Measurements from ENCODE around the gene INPP4B. TPM values are rescaled to one million over a fixed set of nuclear protein-coding genes. Genes with fewer than 3 reads are reported as not detected.

The INPP4B gene
- total RNA-seq, 1 experiment from 2014 or later: 53.7 TPM

DNA sequence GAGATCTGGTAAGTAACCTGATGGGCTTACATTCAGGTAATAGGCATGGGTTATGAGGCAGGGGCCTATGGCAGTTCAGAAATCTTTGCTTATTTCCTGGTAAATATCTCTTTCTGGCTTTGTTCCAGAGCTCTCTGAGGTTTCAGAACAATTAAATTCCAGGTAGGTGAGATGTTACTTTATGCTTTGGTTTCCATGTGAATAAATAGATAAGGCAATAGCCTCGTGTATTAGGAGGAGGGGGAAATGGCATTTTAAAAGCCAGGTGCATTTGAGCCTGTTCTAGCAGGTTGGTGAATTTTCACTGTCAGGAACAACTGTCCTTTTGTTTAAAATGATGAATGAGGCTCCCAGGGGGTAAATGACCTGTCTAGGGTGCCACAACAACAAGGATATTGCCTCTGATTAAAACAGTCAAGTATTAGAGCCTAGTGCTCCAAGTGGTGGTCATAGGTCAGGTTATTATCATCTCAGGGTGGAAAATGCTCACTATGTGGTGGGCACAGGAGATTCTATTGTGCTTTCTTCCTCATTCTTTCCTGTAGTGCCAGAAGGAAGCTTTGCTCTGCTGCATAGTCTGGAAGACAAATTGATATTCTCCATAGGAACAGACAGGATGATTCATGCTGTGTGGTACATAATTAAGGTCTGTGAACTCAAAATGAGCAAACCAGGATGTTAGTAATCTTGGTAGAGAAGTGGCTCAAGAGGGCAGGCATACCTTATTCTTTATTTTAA, 296.2 kb downstream of the INPP4B start:
- Histone ChIP-seq H3F3A (ENCODE audit: insufficient read depth, low read depth) (peaks cover 44% of the 10 kb centered on the region), H3K9me3 (ENCODE audit: insufficient read depth, low read depth) (peaks cover 3% of the 10 kb centered on the region; the same call in 1 of the 2 replicates), H3K4me3 (no peak overlapping the region), H3K4me2 (peak overlapping the region; percentile 74), H3K79me2 (ENCODE audit: low read depth) (0 out of 2 replicates have a peak, but pooled peaks cover 5% of the 10 kb centered on the region), H3K9me2 (ENCODE audit: insufficient read depth) (no peaks in the 10 kb centered on the region), H3K27me3 (ENCODE audit: insufficient read depth, low read depth) (no peaks in the 10 kb centered on the region), H4K20me1 (ENCODE audit: insufficient read depth) (no peaks in the 10 kb centered on the region), H3K27ac (peak overlapping the region; percentile 99), H3K4me1 (replicated peaks; ENCODE audit: insufficient read depth) (peaks cover 48% of the 10 kb centered on the region), H3K36me3 (ENCODE audit: low read depth) (no peaks in the 10 kb centered on the region; the same call in 1 of the 2 replicates), H2AFZ (0 out of 2 replicates have a peak overlapping the region, but pooled peaks have one; percentile 19)
- DNase-seq: peak; percentile 67 to 98
- POLR2A ChIA-PET (ENCODE audit: unreplicated experiment): interaction anchor here (0.6 to 1.4 kb wide), 5 partner anchors 11 to 375 kb away, joined by 3 to 31 read pairs (median 3); no protein-coding TSS in a partner anchor
- CTCF ChIA-PET: interaction anchor here (0.6 to 1.4 kb wide), 4 partner anchors 64 to 286 kb away, joined by 3 to 5 read pairs (median 4); no protein-coding TSS in a partner anchor
- intact Hi-C loops (cut with micrococcal nuclease; ENCODE audit: unreplicated experiment): loop anchor here (1.0 to 5.0 kb wide), 10 partner anchors 34 to 423 kb away; no protein-coding TSS in a partner anchor
- no TSS peak for BruUV-seq (replicated peaks)
- TF ChIP-seq EZH2 (IDR thresholded peaks at IDR 0.05; ENCODE audit: low read depth): no peak
- TF ChIP-seq, protein P1, sequence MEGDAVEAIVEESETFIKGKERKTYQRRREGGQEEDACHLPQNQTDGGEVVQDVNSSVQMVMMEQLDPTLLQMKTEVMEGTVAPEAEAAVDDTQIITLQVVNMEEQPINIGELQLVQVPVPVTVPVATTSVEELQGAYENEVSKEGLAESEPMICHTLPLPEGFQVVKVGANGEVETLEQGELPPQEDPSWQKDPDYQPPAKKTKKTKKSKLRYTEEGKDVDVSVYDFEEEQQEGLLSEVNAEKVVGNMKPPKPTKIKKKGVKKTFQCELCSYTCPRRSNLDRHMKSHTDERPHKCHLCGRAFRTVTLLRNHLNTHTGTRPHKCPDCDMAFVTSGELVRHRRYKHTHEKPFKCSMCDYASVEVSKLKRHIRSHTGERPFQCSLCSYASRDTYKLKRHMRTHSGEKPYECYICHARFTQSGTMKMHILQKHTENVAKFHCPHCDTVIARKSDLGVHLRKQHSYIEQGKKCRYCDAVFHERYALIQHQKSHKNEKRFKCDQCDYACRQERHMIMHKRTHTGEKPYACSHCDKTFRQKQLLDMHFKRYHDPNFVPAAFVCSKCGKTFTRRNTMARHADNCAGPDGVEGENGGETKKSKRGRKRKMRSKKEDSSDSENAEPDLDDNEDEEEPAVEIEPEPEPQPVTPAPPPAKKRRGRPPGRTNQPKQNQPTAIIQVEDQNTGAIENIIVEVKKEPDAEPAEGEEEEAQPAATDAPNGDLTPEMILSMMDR (conservative IDR thresholded peaks at IDR 0.05): no peak

DNA sequence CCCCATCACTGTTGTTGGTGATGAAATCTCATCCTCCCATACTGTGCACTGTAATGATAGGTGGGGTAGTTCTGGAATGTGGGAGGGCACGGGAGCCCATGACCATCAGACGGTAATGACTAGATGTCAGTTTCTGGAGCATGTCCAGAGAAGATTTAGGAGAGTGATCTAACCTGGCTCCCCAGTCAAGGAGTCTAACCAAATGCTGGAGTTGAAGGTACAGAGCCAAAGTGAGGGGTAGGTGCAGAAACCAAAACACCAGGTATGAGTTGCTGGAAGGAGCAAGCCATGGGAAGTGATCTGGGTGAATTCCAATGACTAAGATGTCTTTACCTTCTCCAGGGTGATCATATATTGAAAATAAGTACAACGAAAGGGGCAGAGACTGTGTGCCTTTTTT, 296.9 kb downstream of the INPP4B start:
- BruUV-seq (replicated peaks): TSS peak; percentile 90
- H3K9me3 ChIP-seq (ENCODE audit: insufficient read depth, low read depth): peaks cover 6% of the 10 kb centered on the region; the same call in 1 of the 2 replicates
- no peaks in the 10 kb centered on the region for H4K20me1 ChIP-seq (ENCODE audit: insufficient read depth)
- H2AFZ ChIP-seq: 0 out of 2 replicates have a peak overlapping the region, but pooled peaks have one; percentile 19
- DNase-seq: no peak
- H3K4me3 ChIP-seq: no peak overlapping the region
- peak overlapping the region; percentile 74 for H3K4me2 ChIP-seq
- no peaks in the 10 kb centered on the region for H3K9me2 ChIP-seq (ENCODE audit: insufficient read depth)
- H3K27me3 ChIP-seq (ENCODE audit: insufficient read depth, low read depth): no peaks in the 10 kb centered on the region
- H3K36me3 ChIP-seq (ENCODE audit: low read depth): no peaks in the 10 kb centered on the region; the same call in 1 of the 2 replicates
- H3K27ac ChIP-seq: peak overlapping the region; percentile 99
- H3K79me2 ChIP-seq (ENCODE audit: low read depth): 0 out of 2 replicates have a peak, but pooled peaks cover 5% of the 10 kb centered on the region
- H3K4me1 ChIP-seq (replicated peaks; ENCODE audit: insufficient read depth): peaks cover 48% of the 10 kb centered on the region
- peaks cover 44% of the 10 kb centered on the region for H3F3A ChIP-seq (ENCODE audit: insufficient read depth, low read depth)
- intact Hi-C loops (cut with micrococcal nuclease; ENCODE audit: unreplicated experiment): loop anchor here (1.0 kb wide), 2 partner anchors 33 to 196 kb away; no protein-coding TSS in a partner anchor
- POLR2A ChIA-PET (ENCODE audit: unreplicated experiment): interaction anchor here (0.6 to 1.4 kb wide), 2 partner anchors 12 to 75 kb away, joined by 3 to 31 read pairs; no protein-coding TSS in a partner anchor
- TF ChIP-seq, protein P1 (conservative IDR thresholded peaks at IDR 0.05): no peak
- no peak for TF ChIP-seq EZH2 (IDR thresholded peaks at IDR 0.05; ENCODE audit: low read depth)
- CTCF ChIA-PET: interaction anchor here (1.4 kb wide), 1 partner anchor 171 kb away, joined by 4 read pairs; no protein-coding TSS in a partner anchor

DNA sequence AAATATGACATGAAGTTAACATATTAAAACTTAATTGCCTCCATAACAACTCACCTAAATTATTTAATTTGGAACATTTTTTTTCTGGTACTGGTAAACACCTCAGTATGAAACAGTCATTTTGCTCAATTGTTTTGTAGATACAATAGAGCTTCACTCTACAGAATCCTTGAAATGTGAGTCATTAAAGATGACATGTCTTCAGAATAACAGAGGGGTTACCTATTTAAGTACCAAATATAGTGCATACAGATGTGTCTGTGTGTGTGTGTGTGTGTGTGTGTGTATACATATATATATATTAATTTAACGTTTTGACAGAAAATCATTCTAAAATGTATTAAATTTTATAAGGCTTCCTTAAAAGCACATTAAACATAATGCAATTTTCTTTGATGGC, 297.6 kb downstream of the INPP4B start:
- 0 out of 2 replicates have a peak, but pooled peaks cover 3% of the 10 kb centered on the region for H3K79me2 ChIP-seq (ENCODE audit: low read depth)
- no peaks in the 10 kb centered on the region; the same call in 1 of the 2 replicates for H3K36me3 ChIP-seq (ENCODE audit: low read depth)
- H3K4me1 ChIP-seq (replicated peaks; ENCODE audit: insufficient read depth): peaks cover 48% of the 10 kb centered on the region
- no peaks in the 10 kb centered on the region for H4K20me1 ChIP-seq (ENCODE audit: insufficient read depth)
- H3F3A ChIP-seq (ENCODE audit: insufficient read depth, low read depth): peaks cover 44% of the 10 kb centered on the region
- DNase-seq: no peak
- H3K27ac ChIP-seq: peak overlapping the region; percentile 99
- no peaks in the 10 kb centered on the region for H3K27me3 ChIP-seq (ENCODE audit: insufficient read depth, low read depth)
- no peak overlapping the region for H2AFZ ChIP-seq
- intact Hi-C loops (cut with micrococcal nuclease; ENCODE audit: unreplicated experiment): no loop called here
- H3K4me3 ChIP-seq: no peak overlapping the region
- H3K9me2 ChIP-seq (ENCODE audit: insufficient read depth): no peaks in the 10 kb centered on the region
- BruUV-seq (replicated peaks): no TSS peak
- CTCF ChIA-PET: no interaction called here
- no peak for TF ChIP-seq EZH2 (IDR thresholded peaks at IDR 0.05; ENCODE audit: low read depth)
- peaks cover 6% of the 10 kb centered on the region; the same call in 1 of the 2 replicates for H3K9me3 ChIP-seq (ENCODE audit: insufficient read depth, low read depth)
- peak overlapping the region; percentile 74 for H3K4me2 ChIP-seq
- POLR2A ChIA-PET (ENCODE audit: unreplicated experiment): interaction anchor here (0.8 kb wide), 1 partner anchor 68 kb away, joined by 3 read pairs; no protein-coding TSS in a partner anchor
